Activated T-helper 2 cell treated with anti-CD3 and anti-CD28 coated beads, Interferon-gamma antibody, Interleukin-2, Interleukin-4, amounts not matched to agents 10 μg/mL and 5 μg/mL and 100 μg/mL, durations not matched to agents 14 hours and 24 hours and 36 hours (primary cell): ENCODE results near the gene LRP2. TPM values are rescaled to one million over a fixed set of nuclear protein-coding genes. Genes with fewer than 3 reads are reported as not detected.
"Not testable (repeated sequence)": the region's sequence is repeated elsewhere in the genome, so short reads cannot be mapped to it uniquely, and the experiment has no call there.

Experiments used
- DNase-seq: peaks from one replicate; pipeline ENCODE4 v3.0.0; 2021; ENCODE audit warnings: low spot score
- H3K27ac Mint-ChIP-seq: one replicate; pipeline ENCODE4 v1.8.0; 2021; ENCODE audit warnings: mixed read lengths
- H3K27me3 Mint-ChIP-seq: one replicate; pipeline ENCODE4 v1.8.0; 2021; ENCODE audit warnings: low read depth, mixed read lengths
- H3K36me3 Mint-ChIP-seq: one replicate; pipeline ENCODE4 v1.8.0; 2021; ENCODE audit warnings: low read depth, mixed read lengths
- H3K4me1 Mint-ChIP-seq: one replicate; pipeline ENCODE4 v1.8.0; 2021; ENCODE audit warnings: low read depth, mixed read lengths
- H3K4me3 Mint-ChIP-seq: one replicate; pipeline ENCODE4 v1.8.0; 2021; ENCODE audit warnings: low read depth, mild to moderate bottlenecking, moderate library complexity, mixed read lengths
- H3K9me3 Mint-ChIP-seq: one replicate; pipeline ENCODE4 v1.8.0; 2021; ENCODE audit warnings: mixed read lengths
- intact Hi-C: fragments of 100-400 bp; cut with micrococcal nuclease; formaldehyde crosslinking; loops from one replicate; pipeline ENCODE4 v1.15.1; 2023
- total RNA-seq: library from RNA; stranded (reverse); gene quantifications from 2 replicates; pipeline ENCODE4 v1.2.3, GENCODE V29; 2022

Gene LRP2
- 0.09 and 0.46 TPM in 2 replicates for total RNA-seq

DNA sequence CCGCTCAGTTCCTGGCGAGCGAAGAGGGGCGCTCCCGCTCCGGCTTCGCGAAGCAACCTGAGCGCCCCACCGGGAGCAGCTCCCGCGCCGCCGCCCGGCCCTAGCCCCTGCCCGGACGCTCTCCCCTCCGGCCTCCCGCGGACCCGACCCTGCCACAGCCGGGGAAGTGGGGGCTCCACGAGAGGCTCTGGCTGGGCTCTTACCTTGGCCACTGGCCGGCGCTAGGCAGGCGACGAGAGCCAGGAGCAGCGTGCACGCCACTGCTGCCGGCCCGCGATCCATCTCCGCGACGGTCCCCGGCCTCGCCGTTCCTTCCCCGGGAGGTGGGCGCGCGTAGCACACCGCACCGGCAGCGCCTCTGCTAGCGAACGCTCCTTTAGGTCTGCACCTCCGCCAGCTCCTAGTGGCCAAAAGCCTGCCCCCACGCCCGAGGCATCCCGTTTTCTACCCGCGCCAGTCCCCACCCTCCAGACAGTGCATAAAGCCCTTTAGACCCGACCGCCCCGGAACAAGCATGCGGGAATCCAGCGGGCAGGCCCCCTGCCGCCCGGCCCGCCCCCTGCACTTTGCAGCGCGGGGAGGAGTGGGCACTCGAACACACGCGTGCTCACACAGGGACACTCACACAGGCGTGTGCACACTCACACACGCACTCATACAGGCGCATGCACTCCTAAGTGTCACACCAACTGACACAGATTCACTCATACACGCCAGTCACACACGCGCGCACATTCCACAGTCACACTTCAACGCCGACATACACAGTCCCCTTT, at the start of gene LRP2:
Gene LRP2, minus strand, starts transcription at position 417 of the 776 bp plus-strand sequence. Its CDS starts 135 bp downstream, at position 282.
- Mint-ChIP-seq H3K27ac (peak within 1 kb of the TSS; percentile 71), H3K27me3 (peaks cover 59% of the 10 kb centered on the region), H3K9me3 (no peaks in the 10 kb centered on the region), H3K4me1 (peaks cover 36% of the 10 kb centered on the region), H3K4me3 (peak within 1 kb of the TSS; percentile 90), H3K36me3 (no peaks in the 10 kb centered on the region)
- intact Hi-C loops: loop anchor here (5.0 to 10.0 kb wide), 3 partner anchors 100 to 432 kb away; partner anchors contain the start of gene SSB
- DNase-seq: peak; percentile 18

GRCh38 chr2:169406891-169407290, 44.6 kb upstream of the LRP2 start:
- intact Hi-C loops: no loop called here
- H3K27ac Mint-ChIP-seq: no peak overlapping the region
- H3K36me3 Mint-ChIP-seq: no peaks in the 10 kb centered on the region
- H3K4me1 Mint-ChIP-seq: no peaks in the 10 kb centered on the region
- no peak overlapping the region for H3K4me3 Mint-ChIP-seq
- H3K27me3 Mint-ChIP-seq: peaks cover 11% of the 10 kb centered on the region
- no peaks in the 10 kb centered on the region for H3K9me3 Mint-ChIP-seq
- no peak for DNase-seq

DNA sequence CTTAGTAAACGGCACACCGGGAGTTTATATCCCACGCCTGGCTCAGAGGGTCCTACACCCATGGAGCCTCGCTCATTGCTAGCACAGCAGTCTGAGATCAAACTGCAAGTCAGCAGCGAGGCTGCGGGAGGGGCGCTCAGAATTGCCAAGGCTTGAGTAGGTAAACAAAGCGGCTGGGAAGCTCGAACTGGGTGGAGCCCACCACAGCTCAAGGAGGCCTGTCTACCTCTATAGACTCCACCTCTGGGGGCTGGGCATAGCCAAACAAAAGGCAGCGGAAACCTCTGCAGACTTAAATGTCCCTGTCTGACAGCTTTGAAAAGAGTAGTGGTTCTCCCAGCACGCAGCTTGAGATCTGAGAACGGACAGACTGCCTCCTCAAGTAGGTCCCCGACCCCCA, 37.2 kb upstream of the LRP2 start:
- H3K27ac Mint-ChIP-seq, H3K4me3 Mint-ChIP-seq, H3K9me3 Mint-ChIP-seq, H3K4me1 Mint-ChIP-seq, H3K36me3 Mint-ChIP-seq, intact Hi-C loops, DNase-seq: not testable (repeated sequence)
- H3K27me3 Mint-ChIP-seq: peaks cover 15% of the 10 kb centered on the region

GRCh38 chr2:169397697-169398096, 35.4 kb upstream of the LRP2 start:
- H3K4me1 Mint-ChIP-seq: peaks cover 2% of the 10 kb centered on the region
- H3K4me3 Mint-ChIP-seq: no peak overlapping the region
- no peak for DNase-seq
- peaks cover 19% of the 10 kb centered on the region for H3K27me3 Mint-ChIP-seq
- H3K36me3 Mint-ChIP-seq: no peaks in the 10 kb centered on the region
- no peaks in the 10 kb centered on the region for H3K9me3 Mint-ChIP-seq
- no peak overlapping the region for H3K27ac Mint-ChIP-seq
- intact Hi-C loops: no loop called here

- intact Hi-C loops: no loop called here
- H3K36me3 Mint-ChIP-seq: no peaks in the 10 kb centered on the region
- peaks cover 17% of the 10 kb centered on the region for H3K27me3 Mint-ChIP-seq
- H3K27ac Mint-ChIP-seq: no peak overlapping the region
- no peak for DNase-seq
- no peak overlapping the region for H3K4me3 Mint-ChIP-seq
- peaks cover 2% of the 10 kb centered on the region for H3K4me1 Mint-ChIP-seq
- no peaks in the 10 kb centered on the region for H3K9me3 Mint-ChIP-seq
These were observed 33.6 kb upstream of the LRP2 start for GRCh38 chr2:169395821-169396374.

- no peak overlapping the region for H3K4me3 Mint-ChIP-seq
- DNase-seq: no peak
- H3K4me1 Mint-ChIP-seq: peaks cover 2% of the 10 kb centered on the region
- H3K27ac Mint-ChIP-seq: no peak overlapping the region
- intact Hi-C loops: no loop called here
- no peaks in the 10 kb centered on the region for H3K9me3 Mint-ChIP-seq
- H3K27me3 Mint-ChIP-seq: peaks cover 38% of the 10 kb centered on the region
- no peaks in the 10 kb centered on the region for H3K36me3 Mint-ChIP-seq
These were observed 30.8 kb upstream of the LRP2 start for GRCh38 chr2:169393068-169393590.

DNA sequence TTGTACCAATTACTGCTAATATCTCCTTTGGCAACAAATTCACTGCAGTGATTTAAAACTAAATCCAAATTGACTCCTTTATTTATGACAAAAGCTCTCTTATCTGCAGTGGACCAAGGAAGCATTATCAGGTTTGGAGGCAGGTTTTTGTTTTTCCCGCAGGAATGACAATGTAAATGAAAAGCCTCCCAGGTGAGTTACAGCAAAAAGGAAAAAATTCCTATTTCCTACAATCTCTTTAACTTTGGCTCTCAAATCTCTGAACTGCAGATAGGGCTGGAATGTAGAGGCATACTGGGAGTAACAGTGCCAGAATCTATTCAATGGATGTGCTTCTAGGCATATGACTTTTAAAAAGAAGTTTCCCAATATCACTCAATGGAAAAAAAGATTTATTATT, 28.9 kb upstream of the LRP2 start:
- H3K27ac Mint-ChIP-seq: no peak overlapping the region
- H3K36me3 Mint-ChIP-seq: no peaks in the 10 kb centered on the region
- H3K27me3 Mint-ChIP-seq: peaks cover 35% of the 10 kb centered on the region
- peaks cover 2% of the 10 kb centered on the region for H3K4me1 Mint-ChIP-seq
- DNase-seq: no peak
- intact Hi-C loops: no loop called here
- no peaks in the 10 kb centered on the region for H3K9me3 Mint-ChIP-seq
- H3K4me3 Mint-ChIP-seq: no peak overlapping the region

GRCh38 chr2:169388161-169388560, 25.8 kb upstream of the LRP2 start:
- H3K4me3 Mint-ChIP-seq: no peak overlapping the region
- intact Hi-C loops: no loop called here
- DNase-seq: no peak
- no peak overlapping the region for H3K27ac Mint-ChIP-seq
- H3K9me3 Mint-ChIP-seq: no peaks in the 10 kb centered on the region
- H3K36me3 Mint-ChIP-seq: no peaks in the 10 kb centered on the region
- peaks cover 2% of the 10 kb centered on the region for H3K4me1 Mint-ChIP-seq
- peaks cover 34% of the 10 kb centered on the region for H3K27me3 Mint-ChIP-seq

- no peaks in the 10 kb centered on the region for H3K4me1 Mint-ChIP-seq
- H3K27me3 Mint-ChIP-seq: peaks cover 36% of the 10 kb centered on the region
- H3K27ac Mint-ChIP-seq: no peak overlapping the region
- no peaks in the 10 kb centered on the region for H3K36me3 Mint-ChIP-seq
- intact Hi-C loops: no loop called here
- no peak for DNase-seq
- H3K9me3 Mint-ChIP-seq: no peaks in the 10 kb centered on the region
- no peak overlapping the region for H3K4me3 Mint-ChIP-seq
These were observed 24.4 kb upstream of the LRP2 start for GRCh38 chr2:169386722-169387121.

GRCh38 chr2:169384816-169385215, 22.5 kb upstream of the LRP2 start:
- no peak for DNase-seq
- Mint-ChIP-seq H3K36me3 (no peaks in the 10 kb centered on the region), H3K4me3 (no peak overlapping the region), H3K27me3 (peaks cover 35% of the 10 kb centered on the region), H3K4me1 (no peaks in the 10 kb centered on the region), H3K27ac (no peak overlapping the region), H3K9me3 (no peaks in the 10 kb centered on the region)
- intact Hi-C loops: no loop called here

GRCh38 chr2:169372561-169372960, 10.2 kb upstream of the LRP2 start:
- H3K9me3 Mint-ChIP-seq: peaks cover 5% of the 10 kb centered on the region
- no peak overlapping the region for H3K27ac Mint-ChIP-seq
- H3K4me3 Mint-ChIP-seq: no peak overlapping the region

DNA sequence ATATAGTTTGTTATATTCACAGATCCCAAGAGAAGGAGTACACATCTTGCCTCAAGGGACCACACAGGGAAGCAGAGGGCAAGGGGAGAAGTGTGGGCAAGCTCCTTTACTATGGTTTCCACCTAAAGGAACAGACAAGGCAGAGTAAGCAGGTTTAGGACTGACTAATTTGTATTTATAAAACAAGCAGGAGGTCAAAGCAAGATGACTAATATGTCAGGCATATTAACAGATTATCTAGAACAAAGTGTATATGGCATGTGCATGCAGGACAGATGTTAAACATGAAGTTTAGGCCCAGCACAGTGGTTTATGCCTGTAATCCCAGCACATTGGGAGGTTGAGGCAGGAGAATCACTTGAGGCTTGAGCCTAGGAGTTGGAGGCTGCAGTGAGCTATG, 3.7 kb upstream of the LRP2 start:
- no peak overlapping the region for H3K4me3 Mint-ChIP-seq
- intact Hi-C loops: loop anchor here (10.0 kb wide), 1 partner anchor 429 kb away; the partner anchor contains the start of gene SSB

More at GRCh38 chr2:169372561-169372960, 10.2 kb upstream of the LRP2 start:
- intact Hi-C loops: no loop called here
- DNase-seq: no peak
- no peaks in the 10 kb centered on the region for H3K36me3 Mint-ChIP-seq
- no peaks in the 10 kb centered on the region for H3K4me1 Mint-ChIP-seq
- peaks cover 18% of the 10 kb centered on the region for H3K27me3 Mint-ChIP-seq

DNA sequence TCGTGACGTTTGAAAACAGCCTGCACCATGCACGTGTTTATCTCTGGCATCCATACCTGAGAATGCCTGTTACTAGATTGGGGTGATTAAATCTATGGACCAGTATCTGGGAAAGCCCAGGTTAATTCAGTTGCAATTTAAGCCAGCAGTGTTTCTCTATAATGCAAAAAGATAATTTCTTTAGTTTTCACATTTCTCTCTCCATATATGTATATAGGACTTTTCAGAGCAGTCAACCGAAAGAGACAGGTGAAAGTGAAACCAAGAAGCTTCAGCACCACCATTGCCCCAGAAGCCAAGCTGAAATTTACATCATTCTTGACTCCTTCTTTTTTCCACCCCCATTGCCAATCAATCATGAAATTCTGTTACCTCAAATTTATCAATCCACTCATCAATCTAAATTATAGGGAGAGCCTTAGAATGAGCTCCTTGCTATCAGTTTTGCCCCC, 2.7 kb upstream of the LRP2 start:
- DNase-seq: no peak
- peaks cover 36% of the 10 kb centered on the region for H3K4me1 Mint-ChIP-seq
- H3K4me3 Mint-ChIP-seq: peak overlapping the region; percentile 90

More for the DNA sequence above, 3.7 kb upstream of the LRP2 start:
- Mint-ChIP-seq H3K4me1 (peaks cover 36% of the 10 kb centered on the region), H3K9me3 (peaks cover 5% of the 10 kb centered on the region), H3K36me3 (no peaks in the 10 kb centered on the region), H3K27ac (no peak overlapping the region), H3K27me3 (peaks cover 35% of the 10 kb centered on the region)
- no peak for DNase-seq

More for the DNA sequence above, 2.7 kb upstream of the LRP2 start:
- Mint-ChIP-seq H3K9me3 (peaks cover 5% of the 10 kb centered on the region), H3K27ac (peak overlapping the region; percentile 71), H3K36me3 (no peaks in the 10 kb centered on the region), H3K27me3 (peaks cover 43% of the 10 kb centered on the region)
- intact Hi-C loops: loop anchor here (10.0 kb wide), 1 partner anchor 430 kb away; the partner anchor contains the start of gene SSB
